Fibroblast of skin of right quadriceps (primary cell): ENCODE measurements around the gene ZNF501.

Experiments used
- DNase-seq: peaks from one replicate; pipeline ENCODE4 v3.0.0-alpha.2; 2013

ZNF501 gene

GRCh38 chr3:44729384-44729910 is at the start of gene ZNF501:
ZNF501 (plus strand) TSS chr3:44729635; CDS start chr3:44734422, 4,787 bp downstream.
- peak; percentile 92 for DNase-seq

GRCh38 chr3:44680921-44681455 is 48.4 kb upstream of the ZNF501 start:
- no peak for DNase-seq

- DNase-seq = peak; percentile 30
Measured at GRCh38 chr3:44682182-44682896, 47.1 kb upstream of the ZNF501 start.

DNA sequence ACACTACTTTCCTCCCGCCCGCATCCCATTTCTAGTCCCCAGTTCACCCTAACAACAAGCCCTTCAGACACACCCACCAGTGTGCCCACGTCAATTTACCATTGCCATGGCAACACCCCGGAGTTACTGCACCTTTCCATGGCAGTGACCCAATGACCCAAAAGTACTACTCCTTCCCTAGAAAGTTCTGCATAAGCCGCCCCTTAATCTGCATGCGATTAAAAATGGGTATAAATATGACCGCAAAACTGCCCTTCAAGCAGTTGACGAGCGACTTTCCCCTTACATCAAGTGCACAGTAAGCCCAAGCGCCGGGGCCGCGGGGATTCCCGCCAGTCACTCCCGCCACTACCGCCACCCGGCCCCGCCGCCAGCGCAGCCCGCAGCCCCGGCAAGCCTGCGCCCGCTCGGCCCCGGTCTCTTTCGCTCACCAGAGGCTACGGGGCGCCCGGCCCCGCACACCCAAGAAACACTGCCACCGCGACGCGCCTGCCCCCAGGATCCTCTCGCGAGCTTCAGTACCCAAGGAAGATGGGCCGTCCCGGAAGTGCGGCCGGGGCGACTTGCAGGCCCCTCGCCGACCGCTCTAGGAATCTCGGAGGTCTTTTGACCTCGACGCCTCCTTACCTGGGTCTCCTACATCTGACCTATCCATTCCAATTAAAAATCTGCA is 44.2 kb upstream of the ZNF501 start:
- peak; percentile 82 for DNase-seq

GRCh38 chr3:44687898-44688297 is 41.5 kb upstream of the ZNF501 start:
- DNase-seq = no peak

GRCh38 chr3:44712455-44713075 is 16.9 kb upstream of the ZNF501 start, which contains the start of gene ZNF502:
ZNF502 (plus strand) TSS chr3:44712660; CDS start chr3:44720262, 7,602 bp downstream.
- peak; percentile 90 for DNase-seq

GRCh38 chr3:44721231-44722102 is 8.0 kb upstream of the ZNF501 start:
- peak; percentile 10 for DNase-seq

GRCh38 chr3:44722103-44722401 is 7.4 kb upstream of the ZNF501 start:
- DNase-seq = no peak

DNA sequence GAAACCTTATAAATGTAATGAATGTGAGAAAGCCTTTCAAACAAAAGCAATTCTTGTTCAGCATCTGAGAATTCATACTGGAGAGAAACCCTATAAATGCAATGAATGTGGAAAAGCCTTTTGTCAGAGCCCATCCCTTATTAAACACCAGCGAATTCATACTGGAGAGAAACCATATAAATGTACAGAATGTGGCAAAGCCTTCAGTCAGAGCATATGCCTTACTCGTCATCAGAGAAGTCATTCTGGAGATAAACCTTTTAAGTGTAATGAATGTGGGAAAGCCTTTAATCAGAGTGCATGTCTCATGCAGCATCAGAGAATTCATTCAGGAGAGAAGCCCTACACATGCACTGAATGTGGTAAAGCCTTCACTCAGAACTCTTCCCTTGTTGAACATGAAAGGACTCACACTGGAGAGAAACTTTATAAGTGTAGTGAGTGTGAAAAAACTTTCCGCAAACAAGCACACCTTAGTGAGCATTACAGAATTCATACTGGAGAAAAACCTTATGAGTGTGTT is 5.3 kb downstream of the ZNF501 start:
- no peak for DNase-seq

DNA sequence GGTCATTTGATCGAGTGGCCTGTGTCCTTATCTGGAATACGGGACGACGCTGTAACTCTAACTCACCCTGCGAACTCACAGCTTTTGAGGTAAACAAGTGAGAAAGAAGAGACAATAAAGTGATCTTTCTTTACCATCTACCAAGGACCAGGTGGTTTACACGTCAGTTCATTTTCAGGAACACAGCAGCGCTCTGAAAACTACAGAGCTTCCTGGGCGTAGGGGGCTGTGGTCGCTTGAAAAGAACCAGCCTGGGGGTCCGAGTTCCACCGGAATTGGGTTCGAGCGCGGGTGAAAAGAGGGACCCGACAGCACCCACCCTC is 31.6 kb downstream of the ZNF501 start:
- no peak for DNase-seq

DNA sequence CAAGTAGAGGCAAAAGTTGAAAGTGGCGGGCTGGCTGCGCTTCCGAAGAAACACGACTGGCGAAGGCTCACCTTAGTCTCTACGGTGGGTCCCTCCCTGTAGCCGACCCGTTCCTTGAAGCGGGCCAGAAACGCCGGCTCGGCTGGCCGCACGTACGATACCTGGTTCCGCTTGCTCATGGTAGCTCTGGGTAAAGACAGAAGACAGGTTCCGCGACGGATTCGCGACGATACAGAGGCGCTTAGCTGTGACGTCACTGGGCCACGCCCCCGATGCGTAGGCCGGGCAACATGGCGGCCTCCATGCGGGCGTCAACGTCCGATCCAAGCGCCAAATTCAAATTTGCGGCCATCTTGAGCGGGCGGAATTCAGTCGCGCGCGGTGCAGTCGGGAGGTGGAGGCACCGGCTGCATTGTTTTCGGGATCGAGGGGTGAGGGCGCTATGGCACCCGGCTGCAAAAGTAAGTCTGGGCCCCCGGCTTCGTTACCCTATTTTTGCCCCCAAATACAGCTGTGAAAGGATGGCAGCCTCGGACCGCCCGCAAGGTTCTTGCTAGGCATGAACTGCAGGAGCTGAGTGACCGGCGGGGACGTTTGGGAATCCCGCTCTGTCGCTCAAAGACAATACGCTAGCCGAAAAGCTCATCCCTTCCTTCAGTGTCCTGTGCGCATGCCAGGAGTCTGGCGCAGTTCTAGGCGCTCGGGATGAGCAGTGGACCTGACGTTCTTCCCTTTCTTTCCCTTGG is 32.2 kb downstream of the ZNF501 start, which contains the start of the genes KIAA1143 and KIF15:
Gene KIAA1143 (minus strand): TSS at position 196 of the 746 bp plus-strand sequence. CDS start 17 bp downstream, at position 179.
Gene KIF15 (plus strand): TSS at position 371 of the 746 bp plus-strand sequence. CDS start 72 bp downstream, at position 443.
- DNase-seq = peak; percentile 95

DNA sequence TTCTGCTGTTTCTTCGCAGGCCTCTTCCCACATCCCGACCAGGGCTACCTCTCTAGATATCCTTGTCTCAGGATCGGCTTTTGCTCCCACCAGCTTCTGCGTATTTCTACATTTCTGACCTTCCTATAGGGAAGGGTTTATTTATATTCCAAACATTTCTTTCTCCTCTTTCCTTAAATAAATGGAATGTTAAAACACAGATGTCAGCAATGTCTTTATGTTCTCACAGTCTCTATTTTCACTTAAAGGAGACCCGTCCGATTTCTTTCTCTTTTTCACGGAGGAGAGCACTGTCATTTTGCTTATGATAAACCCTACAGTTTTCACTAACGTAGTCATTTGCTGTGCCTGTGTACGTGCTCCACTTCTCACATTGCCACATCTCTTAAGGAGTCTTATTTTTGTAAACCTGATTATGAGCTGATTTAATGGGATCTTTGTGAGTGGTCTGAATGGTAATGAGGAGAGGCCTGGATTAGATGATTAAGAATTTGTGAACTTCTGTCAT is 32.8 kb downstream of the ZNF501 start:
- peak; percentile 15 for DNase-seq

- no peak for DNase-seq
Measured at GRCh38 chr3:44762690-44763089, 33.3 kb downstream of the ZNF501 start.

DNA sequence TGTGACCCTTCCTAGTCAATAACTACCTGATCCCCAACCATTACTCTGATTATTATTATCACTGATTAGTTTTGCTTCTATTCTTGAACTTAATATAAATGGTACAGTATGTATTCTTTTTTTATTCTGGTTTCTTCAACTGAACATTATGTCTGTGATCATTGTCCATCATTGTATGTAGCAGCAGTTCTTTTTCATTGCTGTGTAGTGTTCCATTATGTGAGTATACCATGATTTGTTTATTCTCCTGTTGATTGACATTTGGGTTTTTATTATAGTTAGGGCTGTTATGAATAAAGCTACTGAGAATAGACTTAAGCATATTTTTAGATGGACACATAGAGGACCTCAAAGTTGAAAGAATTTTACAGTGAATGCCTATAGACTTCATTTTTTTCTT is 34.8 kb downstream of the ZNF501 start:
- DNase-seq = no peak

DNA sequence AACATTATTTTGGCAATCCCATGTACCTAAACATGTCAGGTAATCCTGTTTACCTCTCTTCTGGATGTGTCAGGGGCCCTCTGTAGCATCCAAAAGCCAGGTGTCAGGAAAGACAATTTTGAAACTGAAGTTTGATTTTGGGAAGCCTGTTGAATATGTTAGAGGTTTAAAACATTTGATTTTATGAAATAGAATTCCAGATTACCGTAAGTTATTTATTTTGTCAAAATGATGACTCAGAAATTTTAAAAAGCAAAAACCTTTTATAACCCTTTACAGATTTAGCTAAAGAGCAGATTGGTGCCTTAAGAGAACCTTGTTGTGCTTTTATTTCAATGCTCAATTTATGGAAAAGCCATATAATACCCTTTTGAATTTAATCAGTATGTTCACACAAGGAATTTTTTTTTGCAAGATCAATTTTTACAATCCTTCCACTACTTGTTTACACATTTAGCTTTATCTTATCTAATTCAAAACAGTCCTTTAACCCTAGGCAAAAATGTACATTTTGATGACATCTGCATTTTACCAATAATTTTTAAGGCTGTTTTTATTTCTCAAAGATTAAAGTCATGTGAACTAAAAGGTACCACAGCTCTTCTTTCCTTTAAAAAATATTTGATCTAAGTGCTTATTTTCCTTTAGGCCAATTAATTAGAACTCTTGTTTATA is 42.1 kb downstream of the ZNF501 start:
- no peak for DNase-seq

DNA sequence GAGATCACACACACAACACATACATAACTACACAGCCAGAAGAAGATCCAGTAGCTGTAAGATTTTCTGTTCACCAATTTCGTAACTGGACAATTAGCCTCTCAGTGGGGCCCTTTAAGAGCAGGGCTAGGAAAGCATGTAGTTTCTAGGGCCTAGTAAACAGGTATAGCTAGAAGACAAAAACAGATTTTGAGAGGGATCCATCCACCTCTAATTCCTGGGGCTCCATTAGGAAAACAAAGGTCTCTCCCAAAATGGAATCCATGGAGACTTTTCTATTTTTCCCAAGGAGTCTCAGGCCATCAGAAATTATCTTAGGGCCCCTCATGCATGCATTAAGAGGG is 42.6 kb downstream of the ZNF501 start:
- DNase-seq = no peak

- no peak for DNase-seq
Measured at GRCh38 chr3:44782891-44783290, 53.5 kb downstream of the ZNF501 start.
